Spleen (tissue), 11 donors: ENCODE results near the gene MDH1. TPM values are rescaled to one million over a fixed set of nuclear protein-coding genes. Genes with fewer than 3 reads are reported as not detected.

ENCODE experiments used
- DNase-seq: peaks from one replicate; pipeline ENCODE4 v3.0.0-alpha.2; 2020
- H3K27ac ChIP-seq, 8 donors: fragments of 200-600 bp; sonication (generic) in 7 of 8; 1 replicate in 4 of 8; 2 replicates in 4 of 8; pipeline versions ENCODE4 v1.5.0 to v1.8.0; 2016 to 2021; ENCODE audit warnings: inconsistent platforms in 4 of 8, mild to moderate bottlenecking in 4 of 8, moderate library complexity in 1 of 8
- H3K27me3 ChIP-seq, 7 donors: fragments of 200-600 bp; sonication (generic) in 6 of 7; replicated peaks in 1 of 7; 1 replicate in 4 of 7; 2 replicates in 3 of 7; pipeline versions ENCODE4 v1.5.0 to v1.8.0; 2016 to 2021; ENCODE audit warnings: inconsistent platforms in 3 of 7, mild to moderate bottlenecking in 1 of 7
- H3K36me3 ChIP-seq, 6 donors: fragments of 200-600 bp; sonication (generic) in 5 of 6; 1 replicate in 4 of 6; 2 replicates in 2 of 6; pipeline versions ENCODE4 v1.5.0 to v1.8.0; 2016 to 2021; ENCODE audit warnings: inconsistent platforms in 2 of 6
- H3K4me1 ChIP-seq, 6 donors: fragments of 200-600 bp; sonication (generic) in 5 of 6; 1 replicate in 3 of 6; 2 replicates in 3 of 6; pipeline versions ENCODE4 v1.5.0 to v1.8.0; 2016 to 2021; ENCODE audit warnings: inconsistent platforms in 3 of 6
- H3K4me3 ChIP-seq, 8 donors: fragments of 200-600 bp; sonication (generic) in 7 of 8; 1 replicate in 4 of 8; 2 replicates in 4 of 8; pipeline versions ENCODE4 v1.5.0 to v1.8.0; 2016 to 2021; ENCODE audit warnings: inconsistent platforms in 4 of 8, mild to moderate bottlenecking in 4 of 8, moderate library complexity in 2 of 8
- H3K9me3 ChIP-seq, 8 donors: fragments of 200-600 bp; sonication (generic) in 7 of 8; 1 replicate in 4 of 8; 2 replicates in 4 of 8; pipeline versions ENCODE4 v1.5.0 to v1.8.0; 2016 to 2021; ENCODE audit warnings: inconsistent platforms in 4 of 8
- CTCF ChIP-seq, 11 experiments: fragments of 200-600 bp in 7 of 11; fragments of 450-650 bp in 4 of 11; sonication (generic) in 4 of 11; IDR thresholded peaks in 8 of 11; conservative IDR thresholded peaks in 3 of 11; 1 replicate in 7 of 11; 2 replicates in 4 of 11; pipeline versions ENCODE4 v1.4.0 to v1.8.0; 2016 to 2021; ENCODE audit warnings: antibody characterized with exemption in 11 of 11, inconsistent platforms in 4 of 11, mild to moderate bottlenecking in 1 of 11
- POLR2A ChIP-seq, 3 donors: fragments of 450-650 bp; IDR thresholded peaks; one replicate each; pipeline ENCODE4 v1.5.1; 2017; ENCODE audit warnings: antibody characterized with exemption in 3 of 3, mild to moderate bottlenecking in 1 of 3
- POLR2AphosphoS5 ChIP-seq, 3 donors: sonication (generic); formaldehyde crosslinking; IDR thresholded peaks; one replicate each; pipeline ENCODE4 v1.5.1; 2017; ENCODE audit warnings: antibody characterized with exemption in 3 of 3
- WGBS, 5 donors: extraction: QIAGEN DNeasy Blood & Tissue Kit in 3 of 5; methylation state at CpG; one replicate each; pipeline versions ENCODE4 v1.1.5 to v1.1.7; 2013 to 2018; 5-methylcytosine and 5-hydroxymethylcytosine counted together
- intact Hi-C: fragments of 100-400 bp; cut with DNase I; formaldehyde crosslinking; loops from one replicate; pipeline ENCODE4 v1.15.0; 2023; ENCODE audit warnings: low total_unique reads
- polyA plus RNA-seq, 3 donors: library from polyadenylated mRNA; stranded (reverse); fragments of 200-250 nt; gene quantifications; one replicate each; pipeline ENCODE4 v1.2.1, GENCODE V29; 2013
- total RNA-seq, 7 donors: library from RNA; depleted of rRNA in 3 of 7; stranded (reverse); fragments of >200 nt in 3 of 7; fragmentation: NEBNext Ultra II Directional in 4 of 7; extraction: Animal tissue kit (Norgen Biotek cat#: 25700) in 4 of 7; gene quantifications; one replicate each; pipeline versions ENCODE4 v1.1.0 to v1.2.1, GENCODE V29; 2016 to 2021
- donor health status: healthy with polysubstance abuse.
- donor health status: DM: no; HTN: no; CAD: no; lungs with moderate emphysema.
- donor health status: DM: no; HTN: no; CAD: no.
- donor health status: Bipolar disorder and iron deficiency.
- donor health status: healthy.
- donor health status: DM: no; HTN: no; CAD: no.
- donor health status: DM: yes; HTN: yes; CAD: no.

Gene MDH1
- total and polyA plus RNA-seq, 10 donors: 90.3 to 196 (median 98.1) TPM

DNA sequence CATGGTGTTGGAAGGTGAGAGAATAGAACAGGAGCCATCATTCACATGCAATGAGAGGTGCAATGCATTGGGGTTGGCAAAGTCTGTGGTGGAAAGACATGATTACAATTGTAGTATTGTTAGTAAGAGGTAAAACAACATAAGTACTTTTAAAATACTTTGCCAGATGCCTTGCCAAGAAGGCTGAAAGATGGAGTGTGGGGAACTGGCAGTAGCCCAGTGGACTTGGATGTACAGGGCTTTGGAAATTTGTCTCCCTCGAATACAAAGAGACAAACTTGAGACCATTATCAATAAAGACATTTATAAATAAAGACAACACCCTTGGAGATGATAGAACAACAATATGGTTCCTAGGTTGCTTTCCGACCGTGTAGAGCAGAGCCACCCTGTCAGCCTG is 62.0 kb downstream of the MDH1 start:
- Histone ChIP-seq H3K36me3 (no peaks in the 10 kb centered on the region), H3K27me3 (peaks cover 0 to 5% (median 0%) of the 10 kb centered on the region in 7 donors), H3K27ac (no peak overlapping the region), H3K9me3 (no peaks in the 10 kb centered on the region), H3K4me1 (no peaks in the 10 kb centered on the region), H3K4me3 (no peak overlapping the region)
- DNase-seq: no peak
- 74 to 96% (median 86%) methylated on average over 3 of the region's 3 CpGs for WGBS, 5 donors
- intact Hi-C loops: no loop called here
- TF ChIP-seq POLR2AphosphoS5 (IDR thresholded peaks at IDR 0.05) (no peak), CTCF (IDR thresholded peaks at IDR 0.05 in 8 of 11, conservative IDR thresholded peaks at IDR 0.05 in 3 of 11) (no peak), POLR2A (IDR thresholded peaks at IDR 0.05) (no peak)

DNA sequence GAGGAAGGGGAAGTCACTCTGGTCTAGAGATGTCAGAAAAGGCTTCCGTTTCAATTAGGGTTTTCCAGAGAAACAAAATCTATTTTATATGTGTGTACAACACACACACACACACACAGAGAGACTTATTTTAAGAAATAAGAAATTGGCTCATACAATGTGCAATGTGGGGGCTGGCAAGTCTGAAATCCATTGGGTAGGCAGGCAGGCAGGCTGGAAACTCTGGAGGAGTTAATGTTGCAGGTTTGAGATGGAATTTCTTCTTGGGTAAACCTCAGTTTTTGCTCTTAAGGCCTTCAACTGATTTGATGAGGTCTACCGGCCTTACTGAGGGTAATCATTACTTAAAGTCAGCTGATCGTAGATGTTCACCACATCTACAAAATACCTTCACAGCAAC is 62.6 kb downstream of the MDH1 start:
- H3K4me1 ChIP-seq: no peaks in the 10 kb centered on the region
- H3K9me3 ChIP-seq: no peaks in the 10 kb centered on the region
- no peak for TF ChIP-seq POLR2A (IDR thresholded peaks at IDR 0.05)
- TF ChIP-seq POLR2AphosphoS5 (IDR thresholded peaks at IDR 0.05): no peak
- TF ChIP-seq CTCF (IDR thresholded peaks at IDR 0.05 in 8 of 11, conservative IDR thresholded peaks at IDR 0.05 in 3 of 11): no peak
- intact Hi-C loops: no loop called here
- 65 to 79% (median 68%) methylated on average over 3 of the region's 3 CpGs for WGBS, 5 donors
- peaks cover 0 to 5% (median 0%) of the 10 kb centered on the region in 7 donors for H3K27me3 ChIP-seq
- no peak overlapping the region for H3K27ac ChIP-seq
- no peak overlapping the region for H3K4me3 ChIP-seq
- no peaks in the 10 kb centered on the region for H3K36me3 ChIP-seq
- DNase-seq: no peak

GRCh38 chr2:63651861-63652651 is 63.3 kb downstream of the MDH1 start:
- H3K27ac ChIP-seq: no peak overlapping the region
- no peak overlapping the region for H3K4me3 ChIP-seq
- no peaks in the 10 kb centered on the region for H3K4me1 ChIP-seq
- no peaks in the 10 kb centered on the region for H3K9me3 ChIP-seq
- H3K36me3 ChIP-seq: no peaks in the 10 kb centered on the region
- intact Hi-C loops: no loop called here
- WGBS, 5 donors: 79 to 89% (median 82%) methylated on average over 4 of the region's 4 CpGs
- no peak for DNase-seq
- H3K27me3 ChIP-seq: peaks cover 0 to 2% (median 0%) of the 10 kb centered on the region in 7 donors
- TF ChIP-seq POLR2A (IDR thresholded peaks at IDR 0.05): no peak
- TF ChIP-seq CTCF (IDR thresholded peaks at IDR 0.05 in 8 of 11, conservative IDR thresholded peaks at IDR 0.05 in 3 of 11): no peak
- no peak for TF ChIP-seq POLR2AphosphoS5 (IDR thresholded peaks at IDR 0.05)

GRCh38 chr2:63652652-63652985 is 63.9 kb downstream of the MDH1 start:
- Histone ChIP-seq H3K36me3 (no peaks in the 10 kb centered on the region), H3K9me3 (no peaks in the 10 kb centered on the region), H3K27ac (no peak overlapping the region), H3K4me1 (no peaks in the 10 kb centered on the region), H3K4me3 (no peak overlapping the region), H3K27me3 (no peaks in the 10 kb centered on the region)
- no peak for DNase-seq
- intact Hi-C loops: no loop called here
- WGBS, 5 donors: 88 to 95% (median 92%) methylated on average over 2 of the region's 2 CpGs
- TF ChIP-seq POLR2AphosphoS5 (IDR thresholded peaks at IDR 0.05) (no peak), CTCF (IDR thresholded peaks at IDR 0.05 in 8 of 11, conservative IDR thresholded peaks at IDR 0.05 in 3 of 11) (no peak), POLR2A (IDR thresholded peaks at IDR 0.05) (no peak)
